HG03060 (cell line): Measurements from ENCODE around the gene DEFB131A.
"Not testable (repeated sequence)": the region's sequence is repeated elsewhere in the genome, so short reads cannot be mapped to it uniquely, and the experiment has no call there.

Source experiments
- ATAC-seq: cut with Tn5 transposase; IDR thresholded peaks from one replicate; pipeline ENCODE4 v1.9.1; 2021; ENCODE audit warnings: low read depth, moderate number of reproducible peaks; ENCODE audit not compliant: unreplicated experiment

The DEFB131A gene

GRCh38 chr4:9444114-9444513, at the start of gene DEFB131A:
Gene DEFB131A (plus strand): TSS chr4:9444414. CDS start chr4:9444534, 120 bp downstream.
- not testable (repeated sequence) for ATAC-seq

- not testable (repeated sequence) for ATAC-seq
Observed at GRCh38 chr4:9405774-9406173, 38.4 kb upstream of the DEFB131A start.

DNA sequence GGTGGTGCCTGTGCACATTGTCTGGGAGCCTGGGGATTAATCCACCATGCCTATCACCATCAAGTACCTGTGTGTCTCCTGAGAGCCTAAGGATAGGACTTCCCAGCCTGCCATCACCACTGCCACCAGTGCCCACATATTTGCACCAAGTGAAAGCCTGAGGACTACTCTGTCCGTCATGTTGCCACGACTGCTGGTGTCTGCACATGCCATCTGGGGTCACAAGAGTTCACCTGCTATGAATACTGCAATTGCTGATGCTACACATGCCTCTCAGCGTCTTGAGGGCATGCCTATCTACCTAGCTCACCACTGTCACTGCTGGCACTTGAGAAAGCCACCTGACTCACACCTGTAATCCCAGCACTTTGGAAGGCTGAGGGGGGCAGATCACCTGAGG, 37.7 kb upstream of the DEFB131A start:
- not testable (repeated sequence) for ATAC-seq

- no peak for ATAC-seq
Observed at GRCh38 chr4:9409793-9410192, 34.4 kb upstream of the DEFB131A start.

DNA sequence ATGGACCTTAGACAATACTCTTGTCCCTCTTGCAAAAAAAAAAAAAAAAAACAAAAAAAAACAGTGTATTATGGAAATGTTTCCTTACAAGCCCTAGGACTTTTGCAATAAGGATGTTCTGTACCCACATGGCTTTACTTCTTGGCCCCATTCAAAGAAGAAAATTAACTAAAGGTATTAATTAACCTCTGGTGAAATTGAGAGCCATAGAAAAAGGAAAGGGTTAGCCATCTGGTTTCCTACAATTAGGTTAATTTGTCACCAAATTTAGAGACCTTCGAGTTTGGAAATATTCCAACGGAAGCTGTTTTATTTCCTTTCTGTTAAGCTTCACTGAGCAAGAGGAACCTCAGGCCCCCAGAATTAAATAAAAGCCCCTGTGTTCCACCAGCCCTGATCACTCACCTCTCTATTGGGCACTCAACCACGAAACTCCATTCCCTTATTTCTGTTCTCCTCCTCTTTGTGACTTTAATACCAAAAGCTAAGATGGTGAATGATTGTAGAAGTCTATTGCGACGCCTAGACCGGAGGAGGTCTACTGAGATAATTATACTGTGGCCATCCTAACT, 22.2 kb upstream of the DEFB131A start:
- ATAC-seq, result not testable (repeated sequence)

DNA sequence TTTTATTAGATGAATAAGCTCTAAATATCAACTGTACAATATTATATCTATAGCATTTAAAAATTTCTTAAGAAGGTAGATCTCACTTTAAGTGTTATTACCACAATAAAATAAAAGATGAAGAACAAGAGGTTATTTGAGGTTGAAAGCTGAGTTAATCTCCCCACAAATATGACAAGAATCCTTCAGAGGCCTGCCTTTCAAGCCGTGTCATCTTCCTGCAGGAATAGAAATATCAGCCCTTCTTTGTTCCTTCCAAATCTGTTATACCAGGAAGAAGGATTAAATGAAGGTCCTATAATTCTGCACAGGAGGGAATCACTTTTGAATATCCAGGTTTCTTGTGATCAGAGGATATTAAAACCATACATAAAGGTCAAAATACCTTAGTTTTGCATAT, 18.3 kb upstream of the DEFB131A start:
- ATAC-seq, result not testable (repeated sequence)

- not testable (repeated sequence) for ATAC-seq
Observed at GRCh38 chr4:9430061-9430460, 14.2 kb upstream of the DEFB131A start.

DNA sequence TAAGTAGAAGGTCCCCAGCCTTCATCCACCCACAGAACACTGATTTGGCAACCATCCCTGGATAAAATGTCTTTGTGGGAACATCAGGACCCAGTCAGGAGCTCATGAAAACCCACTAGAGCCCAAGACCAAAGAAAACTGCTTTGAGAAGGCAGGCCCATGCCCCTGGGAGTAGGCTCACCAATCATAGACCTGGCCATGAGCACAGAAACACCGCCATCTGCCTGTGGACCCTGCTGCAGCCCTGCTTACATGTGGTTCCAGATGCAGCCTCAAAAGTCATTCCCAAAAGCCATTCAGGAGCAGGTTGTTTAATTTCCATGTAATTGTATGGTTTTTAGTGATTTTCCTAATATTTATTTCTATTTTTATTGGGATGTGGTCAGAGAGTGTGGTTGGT, 10.9 kb upstream of the DEFB131A start:
- ATAC-seq, result not testable (repeated sequence)

GRCh38 chr4:9436728-9437127, 7.5 kb upstream of the DEFB131A start:
- ATAC-seq, result not testable (repeated sequence)

- ATAC-seq, result not testable (repeated sequence)
Observed at GRCh38 chr4:9442355-9442754, 1.9 kb upstream of the DEFB131A start.

DNA sequence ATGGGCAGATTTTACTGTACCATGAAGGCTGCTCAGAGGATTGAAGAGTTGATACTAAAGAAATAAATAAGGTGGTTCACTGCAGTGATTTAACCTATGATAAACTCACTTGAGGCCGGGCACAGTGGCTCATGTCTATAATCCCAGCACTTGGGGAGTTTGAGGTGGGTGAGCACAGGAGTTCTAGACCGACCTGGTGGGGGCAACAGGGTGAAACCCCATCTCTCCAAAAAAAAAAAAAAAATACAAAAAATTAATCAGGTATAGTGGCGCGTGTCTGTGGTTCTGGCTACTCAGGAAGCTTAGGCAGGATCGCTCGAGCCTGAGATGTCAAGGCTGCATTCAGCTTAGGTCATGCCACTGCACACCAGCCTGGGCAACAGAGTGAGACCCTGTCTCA, 467 bp downstream of the DEFB131A start:
- ATAC-seq, result not testable (repeated sequence)

GRCh38 chr4:9452251-9452650, 8.0 kb downstream of the DEFB131A start:
- not testable (repeated sequence) for ATAC-seq

GRCh38 chr4:9454284-9454683, 10.1 kb downstream of the DEFB131A start:
- ATAC-seq, result not testable (repeated sequence)

DNA sequence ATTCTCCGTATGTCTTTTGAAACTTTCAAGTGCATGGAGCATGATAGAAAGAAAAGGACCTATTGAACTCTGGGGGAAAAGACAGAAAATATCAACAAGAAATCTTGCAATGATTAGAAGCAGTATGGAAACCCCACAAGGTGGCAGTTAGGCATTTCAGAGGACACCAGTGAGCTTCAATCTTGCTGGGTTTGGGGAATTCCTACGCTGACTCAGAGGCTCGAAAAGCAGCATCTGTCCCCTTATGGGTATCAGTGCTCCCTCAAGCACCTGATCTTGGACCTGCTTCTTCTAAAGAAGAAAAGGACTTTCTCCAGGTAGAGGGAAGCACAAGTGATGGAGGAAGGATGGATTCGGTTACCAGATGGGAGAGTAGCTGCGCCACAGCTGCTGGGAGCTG, 10.8 kb downstream of the DEFB131A start:
- ATAC-seq, result not testable (repeated sequence)

DNA sequence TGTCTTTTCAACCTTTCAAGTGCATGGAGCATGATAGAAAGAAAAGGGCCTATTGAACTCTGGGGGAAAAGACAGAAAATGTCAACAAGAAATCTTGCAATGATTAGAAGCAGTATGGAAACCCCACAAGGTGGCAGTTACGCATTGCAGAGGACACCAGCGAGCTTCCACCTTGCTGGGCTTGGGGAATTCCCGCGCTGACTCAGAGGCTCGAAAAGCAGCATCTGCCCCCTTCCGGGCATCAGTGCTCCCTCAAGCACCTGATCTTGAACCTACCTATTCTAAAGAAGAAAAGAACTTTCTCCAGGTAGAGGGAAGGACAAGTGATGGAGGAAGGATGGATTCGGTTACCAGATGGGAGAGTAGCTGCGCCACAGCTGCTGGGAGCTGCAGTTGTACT, 35.3 kb downstream of the DEFB131A start:
- not testable (repeated sequence) for ATAC-seq

DNA sequence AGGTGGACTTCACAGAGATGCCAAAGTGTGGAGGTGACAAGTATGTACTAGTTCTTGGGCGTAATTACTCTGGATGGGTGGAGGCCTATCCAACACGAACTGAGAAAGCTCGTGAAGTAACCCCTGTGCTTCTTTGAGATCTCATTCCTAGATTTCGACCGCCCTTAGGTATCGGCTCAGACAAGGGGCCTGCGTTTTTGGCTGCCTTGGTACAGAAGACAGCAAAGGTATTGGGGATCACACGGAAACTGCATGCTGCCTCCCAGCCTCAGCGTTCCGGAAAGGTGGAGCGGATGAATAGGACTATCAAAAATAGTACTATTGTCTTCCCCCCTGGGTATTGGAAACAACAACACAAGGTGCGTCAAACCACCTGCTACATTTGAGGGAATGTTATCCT, 35.9 kb downstream of the DEFB131A start:
- not testable (repeated sequence) for ATAC-seq

GRCh38 chr4:9482871-9483270, 38.7 kb downstream of the DEFB131A start:
- not testable (repeated sequence) for ATAC-seq

GRCh38 chr4:9483682-9484081, 39.5 kb downstream of the DEFB131A start:
- not testable (repeated sequence) for ATAC-seq

DNA sequence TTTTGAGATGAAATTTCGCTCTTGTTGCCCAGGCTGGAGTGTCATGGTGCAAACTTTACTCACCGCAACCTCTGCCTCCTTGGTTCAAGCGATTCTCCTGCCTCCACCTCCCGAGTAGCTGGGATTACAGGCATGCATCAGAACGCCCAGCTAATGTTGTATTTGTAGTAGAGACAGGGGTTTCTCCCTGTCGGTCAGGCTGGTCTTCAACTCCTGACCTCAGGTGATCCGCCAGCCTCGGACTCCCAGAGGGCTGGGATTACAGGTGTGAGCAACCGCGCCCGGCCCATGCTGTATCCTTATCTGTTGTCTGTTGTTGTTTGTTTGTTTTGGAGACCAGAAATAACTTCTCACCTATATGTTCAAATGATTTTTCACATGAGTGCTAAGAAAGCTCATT, 42.7 kb downstream of the DEFB131A start:
- not testable (repeated sequence) for ATAC-seq

GRCh38 chr4:9488796-9489195, 44.6 kb downstream of the DEFB131A start:
- not testable (repeated sequence) for ATAC-seq

DNA sequence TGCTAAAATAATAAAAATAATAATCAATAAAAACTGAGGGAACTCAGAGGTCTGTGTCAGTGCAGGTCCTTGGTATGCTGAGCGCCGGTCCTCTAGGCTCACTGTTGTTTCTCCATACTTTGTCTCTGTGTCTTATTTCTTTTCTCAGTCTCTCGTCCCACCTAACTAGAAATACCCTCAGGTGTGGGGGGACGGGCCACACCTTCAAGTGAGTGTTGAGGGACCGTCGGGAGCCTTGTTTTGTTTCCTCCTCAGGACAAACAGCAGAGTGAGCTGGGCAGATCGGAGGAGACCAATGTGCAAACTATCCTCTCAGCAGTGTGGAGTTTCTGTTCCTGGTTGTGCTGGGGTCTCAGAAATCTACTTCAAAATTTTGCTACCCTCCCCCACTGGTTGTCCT, 46.3 kb downstream of the DEFB131A start:
- not testable (repeated sequence) for ATAC-seq

GRCh38 chr4:9490986-9491385, 46.8 kb downstream of the DEFB131A start:
- ATAC-seq, result not testable (repeated sequence)

DNA sequence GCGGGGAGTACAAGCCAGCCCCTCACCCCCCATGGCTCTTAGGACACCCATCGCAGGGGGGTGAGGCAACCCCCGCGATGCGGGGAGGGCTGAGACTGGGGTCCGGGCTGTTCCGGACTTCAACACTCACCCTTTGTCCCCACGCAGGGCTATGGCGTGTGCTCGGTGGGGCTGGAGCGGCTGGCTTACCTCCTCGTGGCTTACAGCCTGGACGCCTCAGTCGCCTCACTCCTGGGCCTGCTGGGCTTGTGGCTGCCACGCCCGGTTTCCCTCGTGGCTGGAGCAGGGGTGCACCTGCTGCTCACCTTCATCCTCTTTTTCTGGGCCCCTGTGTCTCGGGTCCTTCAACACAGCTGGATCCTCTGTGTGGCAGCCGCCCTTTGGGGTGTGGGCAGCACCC, 49.4 kb downstream of the DEFB131A start:
- ATAC-seq, result not testable (repeated sequence)
